ENCODE measurements around the gene BCAR1. TPM values are rescaled to one million over a fixed set of nuclear protein-coding genes. Genes with fewer than 3 reads are reported as not detected.
"Not testable (repeated sequence)": the region's sequence is repeated elsewhere in the genome, so short reads cannot be mapped to it uniquely, and the experiment has no call there.

The BCAR1 gene
- total RNA-seq, 4 donors from 2014 or later = 51.1 to 89.9 (median 71.3) TPM

DNA sequence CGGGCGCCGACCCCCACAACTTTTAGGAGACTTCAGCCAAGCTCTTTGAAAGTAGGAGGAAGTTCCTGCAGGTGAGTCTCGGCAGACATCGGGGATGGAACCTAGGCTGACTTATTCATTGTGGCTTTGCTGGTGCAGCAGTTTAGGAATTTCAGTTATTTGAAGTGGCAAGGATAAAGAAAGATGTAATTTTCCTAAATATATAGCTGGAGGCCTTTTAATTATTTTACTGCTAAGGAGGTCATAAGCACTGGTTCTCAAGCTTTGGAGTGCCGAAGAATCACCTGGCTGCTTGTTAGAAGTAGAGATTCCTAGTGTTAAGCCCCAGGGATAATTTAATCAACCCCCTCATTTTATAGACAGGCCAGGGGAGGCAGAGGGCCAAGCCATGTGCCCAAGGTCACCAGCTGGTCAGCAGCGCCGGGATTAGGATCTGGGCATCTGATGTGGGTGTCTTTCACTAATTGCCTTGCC is 28.9 kb upstream of the BCAR1 start:
- H3K4me1 ChIP-seq = peaks cover 11 to 12% of the 10 kb centered on the region in 2 donors
- TF ChIP-seq, protein P1, sequence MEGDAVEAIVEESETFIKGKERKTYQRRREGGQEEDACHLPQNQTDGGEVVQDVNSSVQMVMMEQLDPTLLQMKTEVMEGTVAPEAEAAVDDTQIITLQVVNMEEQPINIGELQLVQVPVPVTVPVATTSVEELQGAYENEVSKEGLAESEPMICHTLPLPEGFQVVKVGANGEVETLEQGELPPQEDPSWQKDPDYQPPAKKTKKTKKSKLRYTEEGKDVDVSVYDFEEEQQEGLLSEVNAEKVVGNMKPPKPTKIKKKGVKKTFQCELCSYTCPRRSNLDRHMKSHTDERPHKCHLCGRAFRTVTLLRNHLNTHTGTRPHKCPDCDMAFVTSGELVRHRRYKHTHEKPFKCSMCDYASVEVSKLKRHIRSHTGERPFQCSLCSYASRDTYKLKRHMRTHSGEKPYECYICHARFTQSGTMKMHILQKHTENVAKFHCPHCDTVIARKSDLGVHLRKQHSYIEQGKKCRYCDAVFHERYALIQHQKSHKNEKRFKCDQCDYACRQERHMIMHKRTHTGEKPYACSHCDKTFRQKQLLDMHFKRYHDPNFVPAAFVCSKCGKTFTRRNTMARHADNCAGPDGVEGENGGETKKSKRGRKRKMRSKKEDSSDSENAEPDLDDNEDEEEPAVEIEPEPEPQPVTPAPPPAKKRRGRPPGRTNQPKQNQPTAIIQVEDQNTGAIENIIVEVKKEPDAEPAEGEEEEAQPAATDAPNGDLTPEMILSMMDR (IDR thresholded peaks at IDR 0.05) = no peak
- TF ChIP-seq POLR2A (IDR thresholded peaks at IDR 0.05) = no peak
- H3K27ac ChIP-seq = peak overlapping the region in 1 of 3 donors; percentile 59
- 76 to 84% methylated on average over 8 of the region's 8 CpGs for WGBS, 2 donors
- no peaks in the 10 kb centered on the region for H3K36me3 ChIP-seq
- no peak for DNase-seq
- intact Hi-C loops (cut with DNase I) = no loop called here
- no peaks in the 10 kb centered on the region for H3K9me3 ChIP-seq
- H3K27me3 ChIP-seq = no peaks in the 10 kb centered on the region
- H3K4me3 ChIP-seq (replicated peaks in 1 of 3) = no peak overlapping the region

DNA sequence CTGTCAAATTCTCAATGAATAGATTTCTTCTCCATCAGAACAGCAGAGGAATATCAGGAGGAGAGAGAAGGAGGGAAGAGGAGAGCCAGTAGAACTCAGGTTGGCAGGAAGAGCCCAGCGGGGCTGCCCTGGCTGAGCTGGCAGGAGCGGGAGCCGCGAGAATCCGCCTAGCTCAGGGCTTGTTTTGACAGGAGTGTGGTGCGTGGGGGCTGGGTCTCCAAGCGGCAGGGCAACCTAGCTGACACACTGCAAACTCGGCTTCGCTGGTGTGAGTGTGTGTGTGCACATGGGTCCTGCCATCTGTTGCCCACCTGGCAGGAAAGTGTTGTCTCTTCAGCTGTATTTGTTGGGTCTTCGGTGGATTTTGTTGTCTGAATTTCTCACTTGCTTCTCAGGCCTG is 27.9 kb upstream of the BCAR1 start:
- H3K36me3 ChIP-seq = no peaks in the 10 kb centered on the region
- intact Hi-C loops (cut with DNase I) = no loop called here
- H3K4me3 ChIP-seq (replicated peaks in 1 of 3) = no peak overlapping the region
- DNase-seq = peak; percentile 68 to 70
- no peak for TF ChIP-seq POLR2A (IDR thresholded peaks at IDR 0.05)
- TF ChIP-seq, protein P1 (IDR thresholded peaks at IDR 0.05) = no peak
- WGBS, 2 donors = 46 to 53% methylated on average over 10 of the region's 10 CpGs
- peaks cover 11 to 12% of the 10 kb centered on the region in 2 donors for H3K4me1 ChIP-seq
- H3K27me3 ChIP-seq = no peaks in the 10 kb centered on the region
- H3K27ac ChIP-seq = peak overlapping the region in 2 of 3 donors; percentile 33 to 58
- H3K9me3 ChIP-seq = no peaks in the 10 kb centered on the region

DNA sequence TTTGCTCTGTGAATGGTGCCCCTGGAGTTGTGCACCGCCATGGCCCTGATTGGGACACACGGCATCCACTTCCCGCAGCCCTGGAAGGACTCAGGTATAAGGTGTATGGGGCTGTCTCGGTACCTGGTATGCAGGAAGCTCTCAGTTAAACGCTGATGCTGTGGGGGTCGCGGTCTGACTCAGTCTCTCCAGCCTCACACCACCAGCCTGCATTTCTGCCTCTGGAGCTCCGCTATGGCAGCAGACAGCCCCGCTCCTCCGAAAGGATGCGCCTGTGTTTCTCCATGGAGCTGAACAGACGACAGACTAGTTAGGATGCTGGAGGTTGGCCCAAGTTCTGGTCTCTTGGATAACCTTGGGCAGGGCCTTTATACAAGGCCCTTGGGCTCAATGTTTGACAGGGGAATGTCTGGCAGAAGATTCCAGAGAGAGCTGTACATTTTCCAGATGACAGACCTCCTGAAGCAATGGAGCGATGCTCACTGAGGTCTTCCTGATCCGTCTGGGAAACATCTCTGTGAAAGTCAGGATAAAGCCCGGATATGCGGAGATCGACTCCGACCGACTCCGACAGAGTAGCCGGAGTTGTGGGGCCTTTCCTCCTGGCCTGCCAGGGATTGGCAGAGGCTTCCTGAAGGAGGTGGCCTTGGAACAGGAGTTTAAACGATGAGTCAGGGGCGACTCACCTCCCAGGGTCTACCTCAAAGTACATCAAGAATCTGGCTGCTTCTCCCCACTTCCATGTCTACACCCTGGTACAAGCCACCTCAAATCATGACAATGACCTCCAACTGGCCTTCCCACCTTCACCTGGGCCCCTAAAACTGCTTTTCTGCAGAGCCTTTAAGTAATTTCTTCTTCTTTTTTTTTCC is 21.9 kb upstream of the BCAR1 start:
- 87 to 88% methylated on average over 15 to 23 of the region's 23 CpGs for WGBS, 2 donors
- H3K9me3 ChIP-seq = no peaks in the 10 kb centered on the region
- H3K27me3 ChIP-seq = no peaks in the 10 kb centered on the region
- TF ChIP-seq POLR2A (IDR thresholded peaks at IDR 0.05) = no peak
- TF ChIP-seq, protein P1 (IDR thresholded peaks at IDR 0.05) = no peak
- H3K4me1 ChIP-seq = peaks cover 0 to 2% of the 10 kb centered on the region in 2 donors
- H3K27ac ChIP-seq = no peak overlapping the region
- no peak overlapping the region for H3K4me3 ChIP-seq (replicated peaks in 1 of 3)
- DNase-seq = no peak
- intact Hi-C loops (cut with DNase I) = no loop called here
- no peaks in the 10 kb centered on the region for H3K36me3 ChIP-seq

DNA sequence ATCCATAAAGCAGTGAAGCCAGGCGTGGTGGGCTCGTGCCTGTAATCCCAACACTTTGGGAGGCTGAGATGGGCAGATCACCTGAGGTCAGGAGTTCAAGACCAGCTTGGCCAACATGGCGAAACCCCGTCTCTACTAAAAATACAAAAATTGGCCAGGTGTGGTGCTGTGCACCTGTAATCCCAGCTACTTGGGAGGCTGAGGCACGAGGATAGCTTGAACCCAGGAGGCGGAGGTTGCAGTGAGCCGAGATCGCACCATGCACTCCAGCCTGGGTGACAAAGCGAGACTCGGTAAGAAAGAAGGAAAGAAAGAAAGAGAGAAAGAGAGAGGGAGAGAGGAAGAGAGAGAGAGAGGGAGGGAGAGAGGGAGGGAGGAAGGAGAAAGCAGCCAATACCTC is 21.2 kb upstream of the BCAR1 start:
- DNase-seq; intact Hi-C loops (cut with DNase I); H3K4me1 ChIP-seq; H3K9me3 ChIP-seq; H3K36me3 ChIP-seq; H3K4me3 ChIP-seq (replicated peaks in 1 of 3); H3K27me3 ChIP-seq; H3K27ac ChIP-seq: not testable (repeated sequence)
- WGBS, 2 donors = 88 to 91% methylated on average over 10 of the region's 10 CpGs

DNA sequence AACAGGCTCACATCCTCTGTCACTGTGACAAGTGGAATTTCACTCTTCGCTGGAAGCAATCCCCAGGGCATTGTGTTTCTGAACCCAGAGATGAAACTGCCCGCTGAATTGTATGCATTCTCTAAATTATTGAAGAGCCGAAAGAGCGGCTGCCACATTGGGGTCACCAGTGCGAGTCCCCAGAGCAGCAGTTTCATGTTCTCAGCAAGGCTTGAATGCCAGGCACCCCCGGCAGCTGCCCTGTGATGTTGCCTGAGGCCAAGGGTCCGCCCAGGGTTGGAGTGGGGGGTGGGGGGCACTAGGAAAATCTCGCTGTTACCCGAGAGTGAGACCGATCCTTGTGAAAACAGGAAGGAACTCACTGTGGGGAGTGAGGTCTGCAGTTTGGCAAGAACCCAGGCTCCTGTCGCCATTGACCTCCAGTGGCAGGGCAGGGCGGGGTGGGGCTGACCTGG is 20.7 kb upstream of the BCAR1 start:
- WGBS, 2 donors = 56 to 67% methylated on average over 6 to 11 of the region's 12 CpGs
- no peaks in the 10 kb centered on the region for H3K9me3 ChIP-seq

More for the DNA sequence above, 20.7 kb upstream of the BCAR1 start:
- Histone ChIP-seq H3K27me3 (no peaks in the 10 kb centered on the region), H3K27ac (no peak overlapping the region), H3K36me3 (no peaks in the 10 kb centered on the region), H3K4me1 (peaks cover 7 to 14% of the 10 kb centered on the region in 2 donors), H3K4me3 (replicated peaks in 1 of 3) (no peak overlapping the region)
- no peak for DNase-seq
- intact Hi-C loops (cut with DNase I) = no loop called here
- TF ChIP-seq POLR2A (IDR thresholded peaks at IDR 0.05) = no peak
- TF ChIP-seq, protein P1 (IDR thresholded peaks at IDR 0.05) = no peak
